Limb (tissue), 2 donors: ENCODE measurements around the gene BCO2.

ENCODE experiments used
- DNase-seq, 2 donors: peaks; one replicate each; pipeline ENCODE4 v3.0.0-alpha.2; 2016; ENCODE audit errors: extremely low spot score in 2 of 2

BCO2 gene

DNA sequence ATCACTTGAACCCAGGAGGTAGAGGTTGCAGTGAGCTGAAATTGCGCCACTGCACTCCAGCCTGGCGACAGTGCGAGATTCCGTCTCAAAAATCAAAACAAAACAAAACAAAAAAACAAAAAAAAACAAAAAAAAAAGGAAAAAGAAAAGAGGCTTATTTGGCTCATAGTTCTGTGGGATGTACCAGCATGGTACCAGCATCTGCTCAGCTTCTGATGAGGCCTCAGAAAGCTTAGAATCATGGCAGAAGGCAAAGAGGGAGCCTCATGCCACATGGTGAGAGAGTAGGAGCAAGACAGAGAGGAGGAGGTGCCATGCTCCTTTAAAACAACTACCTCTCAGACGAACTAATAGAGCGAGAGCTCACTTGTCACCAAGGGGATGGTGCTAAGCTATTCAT lies 40.3 kb downstream of the BCO2 start:
- DNase-seq = no peak

DNA sequence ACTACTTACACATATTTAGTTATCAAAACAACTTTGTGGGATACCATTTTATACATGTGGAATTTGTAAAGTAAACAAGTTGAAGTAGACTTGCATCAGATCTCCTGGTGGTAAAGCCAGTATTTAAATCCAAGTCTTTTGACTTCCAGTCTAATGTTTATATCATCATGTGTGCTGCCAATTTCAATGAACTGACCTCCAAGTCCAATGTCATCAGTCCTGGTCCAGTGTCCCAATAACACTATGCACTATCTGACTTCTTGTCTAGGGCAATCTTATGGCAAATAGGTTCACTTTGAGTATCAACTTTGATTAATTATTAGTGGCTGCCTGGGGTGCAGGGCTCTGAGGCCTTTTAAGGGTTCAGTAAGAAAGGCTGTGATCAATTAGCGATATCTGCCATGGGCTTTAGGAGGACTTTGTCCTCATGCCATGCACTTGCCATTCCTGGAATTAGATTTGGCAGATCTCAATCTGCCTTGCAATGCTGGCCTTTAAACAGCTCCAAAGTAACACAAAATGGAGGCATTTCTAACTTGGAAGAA lies 41.3 kb downstream of the BCO2 start:
- no peak for DNase-seq

DNA sequence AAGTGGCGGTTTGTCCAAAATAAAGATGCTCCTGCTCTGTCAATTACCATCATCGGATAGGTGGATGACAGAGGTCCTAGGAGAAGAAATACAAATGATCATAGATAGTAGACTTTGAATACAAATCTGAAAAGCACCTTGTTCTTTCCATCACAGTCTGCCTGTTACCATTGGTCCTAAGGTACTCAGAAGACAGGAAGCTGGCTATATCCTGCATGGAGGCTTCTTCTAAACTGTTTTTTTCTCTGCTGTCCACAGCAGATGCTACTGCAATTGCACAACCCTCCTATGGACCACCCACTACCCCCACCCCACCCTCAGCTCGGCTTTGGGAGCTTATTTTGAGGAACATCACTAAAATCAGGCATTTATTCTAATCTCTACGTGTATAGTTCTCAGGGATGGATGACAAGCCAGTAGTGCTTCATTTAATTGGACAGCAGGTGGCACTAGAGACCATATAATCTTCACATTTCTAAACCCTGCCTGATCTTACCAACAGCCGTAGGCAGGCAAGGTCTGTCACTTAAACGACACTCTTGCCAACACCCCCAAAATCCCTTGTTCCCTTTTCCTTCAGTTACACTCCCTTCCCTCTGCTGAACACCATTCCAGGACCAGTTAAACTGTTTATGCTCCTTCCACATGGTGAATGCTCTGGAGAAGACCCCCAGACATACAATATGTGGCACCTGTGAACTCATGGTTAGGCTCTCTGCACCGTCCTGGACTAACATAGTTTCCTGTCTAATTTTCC lies 44.3 kb downstream of the BCO2 start:
- DNase-seq = peak; percentile 41 to 89

DNA sequence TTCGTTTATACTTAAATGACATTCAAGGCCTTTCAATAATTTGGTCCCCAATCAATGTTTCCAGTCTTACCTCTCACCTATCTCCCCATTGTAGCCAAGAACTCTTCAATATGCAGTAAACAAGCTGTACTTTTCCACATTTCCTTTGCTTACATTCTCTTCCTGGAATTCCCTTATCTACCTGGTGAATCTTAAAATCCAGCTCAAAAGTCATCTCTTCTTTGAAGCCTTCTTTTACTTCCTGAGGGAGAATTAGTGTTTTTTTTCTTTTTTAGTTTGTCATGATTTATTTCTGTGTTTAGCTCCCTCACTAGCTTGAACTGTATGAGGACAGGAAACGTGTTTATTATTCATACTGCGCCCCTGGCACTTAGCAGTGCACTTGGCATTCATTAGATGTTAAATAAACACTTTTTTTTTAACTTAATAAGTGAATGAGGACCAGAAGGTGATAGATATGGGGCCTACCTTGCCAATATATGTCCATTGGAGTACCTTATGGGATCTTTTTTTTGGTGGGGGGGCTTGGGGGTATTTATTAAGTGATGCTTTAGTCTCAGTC lies 46.0 kb downstream of the BCO2 start:
- DNase-seq = no peak

DNA sequence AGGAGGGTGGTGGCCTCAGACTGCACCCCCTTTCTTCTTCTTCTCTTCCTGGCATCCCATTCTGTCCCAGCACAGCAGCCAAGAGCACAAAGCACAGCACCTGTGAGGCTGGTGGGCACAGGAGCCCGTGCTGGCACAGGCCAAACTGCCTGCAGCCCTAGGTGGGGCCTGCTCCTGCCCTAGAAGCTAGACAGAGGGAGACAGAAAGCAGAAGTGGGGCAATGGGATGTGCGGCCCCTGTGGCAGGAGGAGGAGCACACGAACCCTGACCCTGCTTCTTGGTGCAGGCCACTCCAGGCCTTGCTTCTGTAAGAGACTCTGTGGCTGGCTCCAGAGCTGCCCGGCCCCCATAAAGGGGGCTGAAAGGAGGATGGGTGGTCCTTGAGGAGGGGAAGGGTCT lies 47.0 kb downstream of the BCO2 start:
- no peak for DNase-seq

DNA sequence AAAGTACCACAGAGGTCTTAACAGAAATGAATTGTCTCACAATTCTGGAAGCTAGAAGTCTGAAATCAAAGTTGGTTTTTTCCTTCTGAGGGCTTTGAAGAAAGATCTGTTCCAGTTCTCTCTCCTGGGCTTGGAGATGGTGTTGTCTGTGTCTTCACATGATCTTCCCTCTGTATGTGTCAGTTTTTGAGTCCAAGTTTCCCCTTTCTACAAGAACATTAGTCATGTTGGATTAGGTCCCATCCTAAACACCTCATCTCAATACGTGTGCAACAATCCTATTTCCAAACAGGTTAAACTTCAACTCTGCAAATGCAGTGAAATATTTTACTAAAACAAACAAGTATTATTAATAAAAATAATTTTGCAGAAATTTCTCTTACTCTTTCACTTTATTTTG lies 47.8 kb downstream of the BCO2 start:
- no peak for DNase-seq

DNA sequence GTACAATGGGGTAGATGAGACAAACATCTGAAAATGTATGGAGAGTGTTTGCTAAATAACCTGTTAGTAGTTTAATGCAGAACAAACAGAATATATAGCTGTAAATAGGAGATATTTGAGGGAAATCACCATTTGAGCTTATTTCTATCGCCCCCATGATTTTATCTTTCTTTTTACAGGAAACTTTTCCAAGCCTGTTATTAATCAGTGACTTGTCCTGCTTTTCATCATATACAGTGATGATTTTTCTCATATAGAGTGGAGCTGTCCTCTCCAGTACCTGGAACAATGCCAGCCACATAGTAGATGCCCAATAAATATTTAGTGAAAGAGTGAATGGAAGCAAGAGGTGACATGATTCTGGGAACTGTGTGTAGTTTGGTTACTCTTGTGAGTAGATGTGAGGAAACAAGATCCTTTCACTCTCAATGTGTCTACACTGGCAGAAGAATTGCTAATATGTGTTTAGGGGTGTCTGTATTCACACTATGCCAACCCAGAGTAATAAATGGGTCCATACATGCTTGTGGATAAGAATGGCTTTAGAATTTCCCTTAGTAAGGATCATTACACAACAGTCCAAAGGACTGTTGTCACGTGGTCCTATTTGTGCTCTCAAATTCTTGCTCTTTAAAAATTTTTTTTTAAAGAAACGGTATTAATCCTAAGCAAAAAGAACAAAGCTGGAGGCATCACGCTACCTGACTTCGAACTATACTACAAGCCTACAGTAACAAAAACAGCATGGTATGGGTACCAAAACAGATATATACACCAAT lies 48.6 kb downstream of the BCO2 start:
- DNase-seq = no peak

DNA sequence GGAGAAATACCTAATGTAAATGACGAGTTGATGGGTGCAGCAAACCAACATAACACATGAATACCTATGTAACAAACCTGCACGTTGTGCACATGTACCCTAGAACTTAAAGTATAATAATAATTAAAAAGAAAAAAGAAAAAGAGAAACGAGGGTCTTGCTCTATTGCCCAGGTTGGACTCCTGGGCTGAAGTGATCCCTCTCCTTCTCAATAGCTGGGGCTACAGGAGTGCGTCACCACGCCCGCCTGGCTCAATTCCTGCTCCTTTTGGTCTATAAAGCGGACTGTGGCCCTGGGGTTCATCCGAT lies 50.4 kb downstream of the BCO2 start:
- DNase-seq = no peak

DNA sequence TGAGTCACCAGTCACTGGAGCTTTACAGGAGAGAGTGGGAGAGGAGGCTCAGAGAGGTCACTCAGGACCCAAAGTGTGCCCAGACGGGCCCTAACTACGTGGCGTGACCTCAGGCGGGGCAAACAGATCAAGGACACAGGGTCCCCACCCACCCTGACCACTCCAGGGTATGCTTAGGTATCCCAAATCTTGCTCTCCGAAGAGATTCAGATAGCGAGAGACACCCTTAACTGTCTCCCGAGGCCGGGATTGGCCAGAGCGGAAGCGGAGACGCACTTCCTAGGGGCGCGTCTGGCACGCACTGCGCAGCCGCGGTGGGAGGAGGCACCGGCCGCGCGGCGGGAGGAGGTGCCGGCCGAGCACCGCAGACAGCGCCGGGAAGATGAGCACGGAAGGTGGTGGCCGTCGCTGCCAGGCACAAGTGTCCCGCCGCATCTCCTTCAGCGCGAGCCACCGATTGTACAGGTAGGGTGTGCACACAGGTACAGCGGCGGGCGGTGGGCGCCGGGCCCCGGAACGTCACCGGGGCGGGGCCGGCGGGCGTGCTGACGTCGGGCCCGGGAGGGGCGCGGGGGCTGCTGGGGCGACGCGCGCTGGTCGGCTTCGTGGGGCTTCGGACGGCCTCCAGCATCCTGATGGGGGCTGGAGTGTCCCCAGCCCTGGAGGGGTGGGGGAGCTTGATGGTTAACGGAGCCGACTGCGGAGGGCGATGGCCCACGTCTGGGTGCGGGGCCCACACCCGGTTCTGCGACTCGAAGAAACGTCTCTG lies 50.9 kb downstream of the BCO2 start, which contains the start of gene PTS:
Gene PTS, plus strand, starts transcription at position 367 of the 769 bp plus-strand sequence. Its CDS starts 16 bp downstream, at position 383.
- DNase-seq = peak; percentile 87 to 91

DNA sequence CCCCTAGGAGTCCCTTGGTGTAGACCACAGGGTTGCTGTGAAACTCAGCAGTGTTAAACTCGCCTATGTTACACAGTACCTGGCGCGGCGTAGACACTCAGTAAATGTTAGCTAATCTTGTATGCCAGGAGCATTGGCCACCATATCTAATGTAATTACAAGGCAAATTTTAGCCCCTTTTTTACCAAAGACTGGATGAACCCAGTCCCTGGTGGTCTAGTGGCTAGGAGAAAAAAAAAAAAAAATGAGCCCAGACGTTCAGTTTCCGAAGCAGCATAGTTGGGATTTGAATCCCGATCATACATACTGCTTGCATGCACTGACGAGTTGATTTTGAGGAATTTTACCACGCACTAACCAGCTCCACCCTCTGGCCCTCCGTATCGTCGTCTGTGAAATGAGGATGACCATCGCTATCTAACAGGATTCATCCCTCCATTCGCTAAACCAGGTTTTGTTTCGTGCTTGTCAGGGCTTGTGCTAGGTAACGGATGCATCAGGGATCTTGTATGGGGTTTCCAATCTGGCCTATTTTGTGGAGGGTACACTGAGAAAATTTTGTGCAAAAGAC lies 51.6 kb downstream of the BCO2 start:
- DNase-seq = no peak

DNA sequence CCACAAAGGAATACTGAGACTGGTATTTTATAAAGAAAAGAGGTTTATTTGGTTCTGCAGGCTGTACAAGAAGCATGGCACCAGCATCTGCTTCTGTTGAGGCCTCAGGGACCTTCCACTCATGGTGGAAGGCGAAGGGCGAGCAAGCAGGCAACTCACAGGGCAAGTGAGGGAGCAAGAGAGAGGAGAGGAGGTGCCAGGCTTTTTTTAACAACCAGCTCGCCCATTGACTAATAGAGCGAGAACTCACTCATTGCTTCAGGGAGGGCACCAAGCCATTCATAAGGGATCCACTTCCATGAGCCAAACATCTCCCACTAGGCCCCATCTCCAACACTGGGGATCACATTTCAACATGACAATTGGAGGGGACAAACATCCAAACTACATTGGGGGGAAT lies 52.2 kb downstream of the BCO2 start:
- DNase-seq = no peak

DNA sequence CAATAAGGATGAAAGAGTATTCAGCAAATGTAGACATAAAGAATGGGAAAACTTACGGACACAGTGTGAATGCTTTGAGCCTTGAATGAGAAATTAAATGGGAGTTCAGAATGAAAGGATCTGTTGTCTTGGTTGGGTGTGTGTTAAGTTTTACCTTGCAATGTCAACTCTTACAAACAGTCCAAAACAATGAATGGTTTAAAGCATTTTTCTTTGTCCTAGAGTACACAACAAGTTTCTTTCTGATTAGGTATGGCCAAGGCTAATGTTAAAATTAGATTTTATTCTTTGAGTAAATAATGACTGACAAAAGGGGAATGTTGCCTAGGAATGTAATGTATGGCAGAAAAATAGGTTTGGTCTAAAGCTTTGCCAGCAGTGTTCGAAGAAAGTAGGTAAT lies 53.4 kb downstream of the BCO2 start:
- DNase-seq = no peak

DNA sequence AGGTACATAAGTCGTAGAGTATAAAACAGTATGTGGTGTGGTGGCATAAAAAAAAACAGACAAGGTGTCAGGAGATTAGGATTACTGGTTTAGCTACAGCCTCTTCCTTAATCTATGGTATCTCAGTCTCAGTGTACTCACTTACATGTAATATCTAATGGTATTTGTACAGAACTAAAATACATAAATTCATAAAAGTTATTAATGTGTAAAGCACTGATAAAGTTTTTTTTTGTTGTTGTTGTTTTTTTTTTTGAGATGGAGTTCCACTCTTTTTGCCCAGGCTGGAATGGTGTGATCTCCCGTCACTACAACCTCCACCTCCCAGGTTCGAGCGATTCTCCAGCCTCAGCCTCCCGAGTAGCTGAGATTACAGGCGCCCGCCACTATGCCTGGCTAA lies 53.8 kb downstream of the BCO2 start:
- DNase-seq = no peak

DNA sequence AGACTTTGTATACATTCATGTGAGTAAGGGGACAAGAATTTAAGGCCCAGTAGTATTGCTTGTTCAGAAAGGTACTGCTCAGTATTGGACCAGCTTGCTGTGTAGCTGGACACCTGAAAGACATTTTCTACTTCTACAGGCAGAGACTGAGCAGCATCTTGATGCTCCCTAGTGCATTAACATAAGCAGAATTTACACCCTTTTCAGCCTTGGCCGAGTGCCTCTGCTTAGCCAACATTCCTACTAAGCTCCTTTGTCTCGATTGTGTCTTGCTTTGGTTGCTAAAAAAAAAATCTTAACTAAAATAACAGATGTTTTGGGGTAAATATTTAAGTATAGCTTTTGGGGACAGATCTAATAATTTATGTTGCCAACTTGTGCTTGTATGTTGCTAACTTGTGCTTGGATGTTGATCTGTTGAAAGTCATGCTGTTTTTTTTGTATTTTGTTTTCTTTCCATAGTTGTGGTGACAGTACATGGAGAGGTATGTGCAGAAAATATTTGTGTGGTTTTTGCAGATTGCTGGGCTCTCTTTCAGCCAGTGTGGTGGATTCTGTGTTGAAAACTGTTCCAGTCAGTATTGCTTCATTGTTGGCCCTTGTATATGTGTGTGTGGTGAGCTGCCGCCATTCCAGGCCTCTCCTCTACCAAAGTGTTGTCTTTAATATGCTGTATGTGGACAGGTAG lies 54.6 kb downstream of the BCO2 start:
- DNase-seq = no peak

DNA sequence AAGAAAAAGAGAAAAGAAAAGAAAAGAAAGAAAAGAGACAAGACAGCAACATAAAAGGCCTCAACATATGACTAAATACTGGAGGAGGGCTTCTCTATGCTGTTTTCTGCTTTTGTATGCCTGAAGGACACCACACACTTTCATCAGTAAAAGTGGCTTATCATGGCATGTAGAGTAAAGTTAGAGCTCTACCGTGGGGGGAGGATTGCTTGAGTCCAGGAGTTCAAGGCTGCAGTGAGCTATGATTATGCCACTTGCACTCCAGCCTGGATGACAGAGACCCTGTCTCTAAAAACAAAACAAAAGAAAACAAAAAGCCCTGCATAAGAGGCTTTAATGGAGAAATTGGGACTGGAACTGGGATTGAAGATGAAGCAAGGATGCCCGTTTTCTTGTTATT lies 56.6 kb downstream of the BCO2 start:
- no peak for DNase-seq

DNA sequence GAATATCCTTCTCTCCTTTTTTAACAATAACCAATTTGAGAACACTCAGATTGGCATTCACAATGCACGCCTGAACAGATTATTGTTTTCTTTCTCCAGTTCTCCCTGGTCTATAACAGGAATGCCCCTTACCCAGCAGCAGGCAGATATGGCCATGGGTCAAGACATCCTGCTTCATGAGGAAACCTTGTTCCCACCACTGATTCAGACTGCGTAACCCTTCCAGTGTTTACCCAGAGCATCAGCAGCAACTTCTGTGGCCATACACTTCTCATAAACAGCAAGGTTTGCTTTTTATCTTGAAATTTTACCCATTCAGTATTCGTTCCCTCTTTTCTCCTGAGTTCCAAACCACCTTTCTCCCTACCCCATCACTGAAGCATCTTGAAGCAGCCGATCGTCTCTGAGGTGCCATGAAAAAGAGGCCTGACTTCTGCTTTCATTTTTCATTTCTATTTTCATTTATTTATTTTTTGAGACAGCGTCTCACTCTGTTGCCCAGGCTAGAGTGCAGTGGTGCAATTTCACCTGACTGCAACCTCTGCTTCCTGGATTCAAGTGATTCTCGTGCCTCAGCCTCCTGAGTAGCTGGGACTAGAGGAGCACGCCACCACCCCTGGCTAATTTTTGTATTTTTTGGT lies 60.6 kb downstream of the BCO2 start:
- no peak for DNase-seq

DNA sequence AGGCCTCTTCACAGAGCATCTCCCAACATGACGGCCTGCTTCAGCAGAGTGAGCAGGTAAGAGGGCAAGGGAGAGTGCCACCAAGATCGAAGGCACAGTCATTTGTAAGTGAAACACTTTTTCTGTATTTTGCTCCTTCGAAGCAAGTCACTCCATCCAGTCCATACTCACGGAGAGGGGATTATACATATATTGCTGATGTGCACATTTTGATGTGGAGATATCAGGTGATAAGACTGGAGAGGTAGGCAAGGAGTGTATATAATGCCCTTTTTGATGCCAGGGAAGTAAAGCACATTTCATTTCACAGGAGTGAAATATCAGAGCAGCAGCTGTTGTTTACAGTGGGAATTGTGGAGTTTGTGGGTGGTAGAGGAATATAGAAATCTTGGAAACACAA lies 62.1 kb downstream of the BCO2 start:
- DNase-seq = no peak

DNA sequence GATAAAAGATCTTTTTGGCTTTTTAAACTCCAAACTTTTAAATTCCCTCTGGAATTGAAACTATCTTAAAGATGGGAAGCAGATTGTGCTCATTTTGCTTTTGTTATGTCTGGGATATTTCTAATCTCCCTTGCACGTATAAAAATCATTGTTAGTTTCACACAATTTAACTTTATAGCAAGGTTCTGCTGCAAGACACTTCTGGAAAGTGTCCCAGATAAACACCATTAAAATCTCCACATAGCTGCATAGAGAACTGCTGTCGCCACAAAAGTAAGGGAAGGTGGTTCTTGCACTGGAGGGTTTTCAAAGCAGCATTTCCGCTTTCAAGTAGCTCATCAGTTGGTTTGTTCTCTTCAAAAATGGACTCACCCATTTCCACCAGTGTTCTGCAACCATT lies 62.7 kb downstream of the BCO2 start:
- DNase-seq = no peak

DNA sequence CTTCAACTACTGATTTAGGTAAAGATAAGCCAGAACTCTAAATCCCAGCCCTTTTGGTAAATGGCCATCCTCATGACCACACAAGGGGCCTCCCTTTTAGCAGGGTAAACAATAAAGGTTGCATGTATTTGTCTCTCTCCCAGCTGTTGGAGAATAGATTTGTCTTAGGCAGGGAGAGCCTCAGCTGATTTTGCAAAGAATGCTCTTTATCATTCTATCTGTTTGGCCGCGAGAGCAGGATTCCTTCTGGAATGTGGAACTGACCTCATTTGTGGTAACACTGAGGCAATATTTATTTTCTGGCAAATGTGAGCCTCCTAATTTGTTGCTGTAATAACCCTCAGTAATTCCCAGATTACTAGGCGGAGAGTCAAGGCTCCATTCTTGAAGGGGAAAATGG lies 66.2 kb downstream of the BCO2 start:
- no peak for DNase-seq

DNA sequence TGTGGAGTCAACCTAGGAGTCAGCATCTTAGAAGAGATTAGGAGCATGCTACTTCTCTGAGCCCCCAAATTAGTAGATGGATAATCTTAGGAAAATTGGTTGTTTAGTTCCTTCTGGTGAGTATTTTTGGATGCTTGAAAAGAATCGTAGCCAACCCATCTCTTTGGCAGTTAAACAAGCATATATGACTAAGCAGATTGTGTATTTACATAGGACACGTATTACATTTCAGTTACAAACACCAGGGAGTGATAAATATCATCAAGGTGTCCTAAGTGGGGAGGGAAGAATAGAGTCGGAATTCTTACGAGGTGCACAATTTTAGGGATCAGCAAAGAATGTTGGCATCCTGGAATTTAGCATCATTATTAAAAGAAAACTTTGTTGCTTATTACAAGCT lies 71.9 kb downstream of the BCO2 start:
- no peak for DNase-seq
